Vagina (tissue), 2 donors: Measurements from ENCODE around the gene CA7.

Source experiments
- CTCF ChIP-seq, 3 experiments: fragments of 450-650 bp in 2 of 3; fragments of 200-600 bp in 1 of 3; sonication (generic) in 1 of 3; IDR thresholded peaks; one replicate each; pipeline ENCODE4 v1.5.1; 2017 to 2019; ENCODE audit warnings: antibody characterized with exemption in 3 of 3, mild to moderate bottlenecking in 2 of 3, moderate library complexity in 2 of 3
- POLR2A ChIP-seq, 2 donors: fragments of 450-650 bp; IDR thresholded peaks; one replicate each; pipeline ENCODE4 v1.6.1; 2017; ENCODE audit warnings: antibody characterized with exemption in 2 of 2, mild to moderate bottlenecking in 2 of 2, moderate library complexity in 2 of 2

GRCh38 chr16:66830422-66831404 lies 13.5 kb upstream of the CA7 start, which contains the start of gene NAE1:
- TF ChIP-seq POLR2A (IDR thresholded peaks at IDR 0.05) (peak in 1 of 2 donors; percentile 84), CTCF (IDR thresholded peaks at IDR 0.05) (peak; percentile 85 to 99 (median 88))
